ENCODE data around the gene DKC1. TPM values are rescaled to one million over a fixed set of nuclear protein-coding genes. Genes with fewer than 3 reads are reported as not detected.
A peak's percentile ranks its signal among the peaks of the same experiment; 100 is the strongest.

The DKC1 gene
- total and polyA plus RNA-seq, 2 donors from 2014 or later, result 21.7 to 35.7 TPM

GRCh38 chrX:154727871-154728270 is 34.8 kb upstream of the DKC1 start:
- no peak for TF ChIP-seq CTCF (IDR thresholded peaks at IDR 0.05; ENCODE audit: borderline replicate concordance, extremely low read depth, insufficient read depth)
- Histone ChIP-seq H3K27me3 (ENCODE audit: control insufficient read depth, insufficient read depth, low read length) (no peaks in the 10 kb centered on the region), H3K4me1 (ENCODE audit: control insufficient read depth in 2 of 3, insufficient read depth in 2 of 3, low read depth in 1 of 3, low read length in 3 of 3) (peaks cover 0 to 46% (median 16%) of the 10 kb centered on the region in 3 donors), H3K9me3 (ENCODE audit: control insufficient read depth in 2 of 3, insufficient read depth in 1 of 3, low read length in 3 of 3) (no peaks in the 10 kb centered on the region), H3K27ac (ENCODE audit: low read depth in 2 of 2, low read length in 2 of 2) (peak overlapping the region; percentile 55), H3K4me3 (ENCODE audit: low read length in 3 of 3) (no peak overlapping the region), H3K36me3 (ENCODE audit: control insufficient read depth in 2 of 3, insufficient read depth in 3 of 3, low read length in 3 of 3) (no peaks in the 10 kb centered on the region), H3K9ac (ENCODE audit: low read length in 3 of 3) (no peak overlapping the region)
- DNase-seq, result peak in 2 of 5 donors; percentile 14 to 60
- intact Hi-C loops (cut with DNase I), result no loop called here
- FAIRE-seq, result no peak

DNA sequence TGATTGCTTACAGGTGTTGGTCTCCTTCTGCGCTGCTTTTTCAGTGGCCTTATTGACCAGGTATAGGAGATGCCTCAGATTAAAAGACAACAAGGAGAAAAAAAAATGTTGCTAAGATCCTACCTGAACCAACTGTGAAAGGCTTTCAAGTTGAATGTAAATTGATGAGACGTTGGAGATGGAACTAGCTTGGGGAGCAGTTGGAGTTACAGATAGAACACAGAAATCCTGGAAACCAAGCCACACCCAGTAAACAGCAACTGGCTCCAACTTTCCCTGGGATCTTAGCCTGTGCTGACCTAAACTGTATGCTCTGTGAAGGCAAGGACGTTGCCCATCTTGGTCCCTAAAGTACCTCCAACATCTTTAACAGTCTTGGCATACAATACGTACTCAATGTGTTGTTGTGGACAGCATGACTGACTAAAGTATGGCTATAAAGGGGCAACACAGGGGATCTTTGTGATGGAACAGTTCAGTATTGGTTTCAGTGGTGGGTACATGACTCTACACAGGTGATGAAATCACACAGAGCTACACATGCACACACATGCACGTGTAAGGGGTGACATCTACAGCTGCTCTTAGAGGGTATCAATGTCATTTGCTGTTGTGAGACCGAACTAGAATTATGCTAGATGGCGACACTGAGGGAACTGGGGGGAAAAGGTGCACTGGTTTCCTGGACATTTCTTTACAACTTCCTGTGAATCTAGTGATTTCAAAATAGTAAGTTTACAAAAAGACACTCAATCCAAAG is 34.1 kb upstream of the DKC1 start:
- no peak for DNase-seq
- FAIRE-seq, result no peak
- H3K9ac ChIP-seq (ENCODE audit: low read length in 3 of 3), result no peak overlapping the region

GRCh38 chrX:154729439-154729838 is 33.2 kb upstream of the DKC1 start:
- Histone ChIP-seq H3K9ac (ENCODE audit: low read length in 3 of 3) (no peak overlapping the region), H3K4me1 (ENCODE audit: control insufficient read depth in 2 of 3, insufficient read depth in 2 of 3, low read depth in 1 of 3, low read length in 3 of 3) (peaks cover 0 to 47% (median 18%) of the 10 kb centered on the region in 3 donors), H3K9me3 (ENCODE audit: control insufficient read depth in 2 of 3, insufficient read depth in 1 of 3, low read length in 3 of 3) (no peaks in the 10 kb centered on the region), H3K4me3 (ENCODE audit: low read length in 3 of 3) (no peak overlapping the region), H3K27me3 (ENCODE audit: control insufficient read depth, insufficient read depth, low read length) (no peaks in the 10 kb centered on the region), H3K27ac (ENCODE audit: low read depth in 2 of 2, low read length in 2 of 2) (no peak overlapping the region), H3K36me3 (ENCODE audit: control insufficient read depth in 2 of 3, insufficient read depth in 3 of 3, low read length in 3 of 3) (no peaks in the 10 kb centered on the region)
- DNase-seq, result no peak
- TF ChIP-seq CTCF (IDR thresholded peaks at IDR 0.05; ENCODE audit: borderline replicate concordance, extremely low read depth, insufficient read depth), result no peak
- intact Hi-C loops (cut with DNase I), result no loop called here
- FAIRE-seq, result no peak

More for the DNA sequence above, 34.1 kb upstream of the DKC1 start:
- no peaks in the 10 kb centered on the region for H3K27me3 ChIP-seq (ENCODE audit: control insufficient read depth, insufficient read depth, low read length)
- H3K4me1 ChIP-seq (ENCODE audit: control insufficient read depth in 2 of 3, insufficient read depth in 2 of 3, low read depth in 1 of 3, low read length in 3 of 3), result peaks cover 0 to 47% (median 16%) of the 10 kb centered on the region in 3 donors
- H3K36me3 ChIP-seq (ENCODE audit: control insufficient read depth in 2 of 3, insufficient read depth in 3 of 3, low read length in 3 of 3), result no peaks in the 10 kb centered on the region
- no peak for TF ChIP-seq CTCF (IDR thresholded peaks at IDR 0.05; ENCODE audit: borderline replicate concordance, extremely low read depth, insufficient read depth)
- no peak overlapping the region for H3K4me3 ChIP-seq (ENCODE audit: low read length in 3 of 3)
- H3K27ac ChIP-seq (ENCODE audit: low read depth in 2 of 2, low read length in 2 of 2), result peak overlapping the region; percentile 43 to 55
- no peaks in the 10 kb centered on the region for H3K9me3 ChIP-seq (ENCODE audit: control insufficient read depth in 2 of 3, insufficient read depth in 1 of 3, low read length in 3 of 3)
- intact Hi-C loops (cut with DNase I), result no loop called here

Data from kidney (tissue), 14 donors.